Type B pancreatic cell (in vitro differentiated cells): ENCODE measurements around the gene TPK1. TPM values are rescaled to one million over a fixed set of nuclear protein-coding genes. Genes with fewer than 3 reads are reported as not detected.

Source experiments
- DNase-seq: peaks from one replicate; pipeline ENCODE4 v3.0.0; 2021; ENCODE audit warnings: mixed read lengths; ENCODE audit not compliant: unreplicated experiment; ENCODE audit errors: extremely low spot score
- H3K27ac Mint-ChIP-seq: 2 replicates; pipeline ENCODE4 v1.8.0; 2021; ENCODE audit warnings: mild to moderate bottlenecking, mixed read lengths
- H3K27me3 Mint-ChIP-seq: 2 replicates; pipeline ENCODE4 v1.8.0; 2021; ENCODE audit warnings: mixed read lengths
- H3K36me3 Mint-ChIP-seq: 2 replicates; pipeline ENCODE4 v1.8.0; 2021; ENCODE audit warnings: mixed read lengths
- H3K4me1 Mint-ChIP-seq: one replicate; pipeline ENCODE4 v1.8.0; 2021; ENCODE audit warnings: mixed read lengths; ENCODE audit not compliant: unreplicated experiment
- H3K4me3 Mint-ChIP-seq: 2 replicates; pipeline ENCODE4 v1.8.0; 2021; ENCODE audit warnings: mild to moderate bottlenecking, mixed read lengths
- H3K9me3 Mint-ChIP-seq: 2 replicates; pipeline ENCODE4 v1.8.0; 2021; ENCODE audit warnings: mixed read lengths
- CTCF ChIP-seq: fragments of 200-600 bp; sonication (generic); conservative IDR thresholded peaks from 2 replicates; pipeline ENCODE4 v1.5.0; 2021; ENCODE audit warnings: antibody characterized with exemption, mild to moderate bottlenecking
- total RNA-seq: library from RNA; stranded (reverse); gene quantifications from 2 replicates; pipeline ENCODE4 v1.2.1, GENCODE V29; 2021; ENCODE audit warnings: low replicate concordance

The TPK1 gene
- total RNA-seq, 1 donor from 2014 or later = 3.2 TPM

GRCh38 chr7:144834641-144835144, 1.2 kb downstream of the TPK1 start:
- no peak for TF ChIP-seq CTCF
- H3K27me3 Mint-ChIP-seq = peaks cover 8% of the 10 kb centered on the region
- DNase-seq = no peak
- H3K9me3 Mint-ChIP-seq = peaks cover 4% of the 10 kb centered on the region
- no peaks in the 10 kb centered on the region for H3K36me3 Mint-ChIP-seq
- H3K4me1 Mint-ChIP-seq = peaks cover 9% of the 10 kb centered on the region
- peak overlapping the region; percentile 98 for H3K4me3 Mint-ChIP-seq
- peak overlapping the region; percentile 86 for H3K27ac Mint-ChIP-seq

GRCh38 chr7:144830811-144831210, 5.0 kb downstream of the TPK1 start:
- DNase-seq = no peak
- Mint-ChIP-seq H3K4me1 (peaks cover 12% of the 10 kb centered on the region), H3K27ac (no peak overlapping the region)

GRCh38 chr7:144830024-144830785, 5.6 kb downstream of the TPK1 start:
- no peak for TF ChIP-seq CTCF
- peaks cover 8% of the 10 kb centered on the region for H3K27me3 Mint-ChIP-seq
- H3K27ac Mint-ChIP-seq = no peak overlapping the region
- H3K4me3 Mint-ChIP-seq = no peak overlapping the region
- peaks cover 12% of the 10 kb centered on the region for H3K4me1 Mint-ChIP-seq
- H3K36me3 Mint-ChIP-seq = no peaks in the 10 kb centered on the region
- no peak for DNase-seq
- no peaks in the 10 kb centered on the region for H3K9me3 Mint-ChIP-seq

More at GRCh38 chr7:144830811-144831210, 5.0 kb downstream of the TPK1 start:
- H3K36me3 Mint-ChIP-seq = no peaks in the 10 kb centered on the region
- H3K9me3 Mint-ChIP-seq = no peaks in the 10 kb centered on the region
- TF ChIP-seq CTCF = no peak
- no peak overlapping the region for H3K4me3 Mint-ChIP-seq
- peaks cover 8% of the 10 kb centered on the region for H3K27me3 Mint-ChIP-seq

GRCh38 chr7:144827621-144828020, 8.2 kb downstream of the TPK1 start:
- no peak overlapping the region for H3K4me3 Mint-ChIP-seq
- no peaks in the 10 kb centered on the region for H3K36me3 Mint-ChIP-seq
- no peak overlapping the region for H3K27ac Mint-ChIP-seq
- no peak for DNase-seq
- no peak for TF ChIP-seq CTCF
- no peaks in the 10 kb centered on the region for H3K27me3 Mint-ChIP-seq
- peaks cover 3% of the 10 kb centered on the region for H3K4me1 Mint-ChIP-seq
- H3K9me3 Mint-ChIP-seq = no peaks in the 10 kb centered on the region

GRCh38 chr7:144826208-144826607, 9.6 kb downstream of the TPK1 start:
- Mint-ChIP-seq H3K27ac (no peak overlapping the region), H3K9me3 (no peaks in the 10 kb centered on the region), H3K27me3 (no peaks in the 10 kb centered on the region), H3K4me1 (peaks cover 3% of the 10 kb centered on the region), H3K36me3 (no peaks in the 10 kb centered on the region), H3K4me3 (no peak overlapping the region)
- DNase-seq = no peak
- TF ChIP-seq CTCF = no peak
